Left lung (tissue), 10 donors: ENCODE data around the gene PLEKHJ1. TPM values are rescaled to one million over a fixed set of nuclear protein-coding genes. Genes with fewer than 3 reads are reported as not detected.

Source experiments
- ATAC-seq: fragments of 200-7000 bp; cut with Tn5 transposase; one replicate; pipeline ENCODE4 v1.9.1; 2020; ENCODE audit warnings: moderate library complexity
- DNase-seq, 4 donors: peaks; one replicate each; pipeline ENCODE4 v3.0.0-alpha.2; 2013 to 2020
- H3K27ac ChIP-seq, 2 donors: fragments of 200-600 bp; sonication (generic) in 1 of 2; one replicate each; pipeline versions ENCODE4 v1.5.0 to v1.8.0; 2020 to 2021
- H3K27me3 ChIP-seq, 2 donors: fragments of 200-600 bp; sonication (generic) in 1 of 2; one replicate each; pipeline versions ENCODE4 v1.5.0 to v1.8.0; 2020 to 2021
- H3K36me3 ChIP-seq, 2 donors: fragments of 200-600 bp; sonication (generic) in 1 of 2; one replicate each; pipeline versions ENCODE4 v1.5.0 to v1.8.0; 2020 to 2021
- H3K4me1 ChIP-seq, 2 donors: fragments of 200-600 bp; one replicate each; pipeline ENCODE4 v1.8.0; 2021
- H3K4me3 ChIP-seq, 2 donors: fragments of 200-600 bp; sonication (generic) in 1 of 2; one replicate each; pipeline versions ENCODE4 v1.5.0 to v1.8.0; 2020 to 2021; ENCODE audit warnings: mild to moderate bottlenecking in 1 of 2
- H3K9me3 ChIP-seq, 2 donors: fragments of 200-600 bp; sonication (generic) in 1 of 2; one replicate each; pipeline versions ENCODE4 v1.5.0 to v1.8.0; 2020 to 2021
- intact Hi-C, 2 donors: fragments of 100-400 bp; cut with DNase I; formaldehyde crosslinking; loops; one replicate each; pipeline versions ENCODE4 v1.11.2 to v1.14.2; 2022
- polyA plus RNA-seq, 6 donors: library from polyadenylated mRNA; unstranded; fragments of 120-200 nt; gene quantifications; one replicate each; pipeline ENCODE4 v1.2.1, GENCODE V29; 2013; ENCODE audit not compliant: insufficient read length in 6 of 6
- total RNA-seq, 2 donors: library from RNA; stranded (reverse); fragmentation: NEBNext Ultra II Directional; extraction: Animal tissue kit (Norgen Biotek cat#: 25700); gene quantifications; one replicate each; pipeline ENCODE4 v1.2.1, GENCODE V29; 2021
- TF ChIP-seq, protein P1 (sequence below), 2 donors: fragments of 200-600 bp; sonication (generic) in 1 of 2; IDR thresholded peaks; one replicate each; pipeline versions ENCODE4 v1.5.0 to v1.8.0; 2021; ENCODE audit warnings: antibody characterized with exemption in 2 of 2
- donor health status: DM: no; HTN: yes; CAD: no.
- donor health status: DM: no; HTN: no; CAD: no.

The PLEKHJ1 gene
- total and polyA plus RNA-seq, 8 donors = 44.0 to 74.4 (median 56.5) TPM

DNA sequence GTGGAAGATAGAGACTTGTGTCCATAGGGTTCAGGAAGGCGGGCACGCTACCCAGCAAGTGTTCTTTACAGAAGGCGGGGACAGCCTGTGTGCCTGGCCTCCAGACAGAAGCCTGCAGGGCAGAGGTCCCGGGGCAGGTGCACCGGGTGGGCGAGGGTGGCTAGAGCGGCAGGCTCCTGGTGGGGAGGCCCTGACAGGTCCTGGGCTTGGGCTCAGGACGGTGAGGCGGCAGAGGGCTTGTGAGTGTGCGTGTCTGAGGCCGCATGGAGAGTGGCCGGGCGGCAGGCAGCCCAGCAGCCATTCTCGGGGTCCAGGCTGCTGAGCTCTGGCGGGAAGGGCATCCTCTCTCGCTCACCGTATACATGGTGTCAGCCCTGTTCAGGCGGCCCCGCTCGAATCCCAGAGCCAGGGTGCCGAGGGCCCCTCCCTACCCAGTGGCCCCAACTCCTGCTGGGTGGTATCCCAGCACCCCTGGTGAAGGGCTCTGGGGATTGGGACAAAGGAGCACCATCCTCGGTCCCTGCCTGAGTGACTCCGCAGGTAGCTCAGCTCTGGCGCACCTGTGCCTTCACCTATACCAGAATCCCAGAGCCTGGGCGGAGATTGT lies 10.0 kb upstream of the PLEKHJ1 start:
- intact Hi-C loops = no loop called here

DNA sequence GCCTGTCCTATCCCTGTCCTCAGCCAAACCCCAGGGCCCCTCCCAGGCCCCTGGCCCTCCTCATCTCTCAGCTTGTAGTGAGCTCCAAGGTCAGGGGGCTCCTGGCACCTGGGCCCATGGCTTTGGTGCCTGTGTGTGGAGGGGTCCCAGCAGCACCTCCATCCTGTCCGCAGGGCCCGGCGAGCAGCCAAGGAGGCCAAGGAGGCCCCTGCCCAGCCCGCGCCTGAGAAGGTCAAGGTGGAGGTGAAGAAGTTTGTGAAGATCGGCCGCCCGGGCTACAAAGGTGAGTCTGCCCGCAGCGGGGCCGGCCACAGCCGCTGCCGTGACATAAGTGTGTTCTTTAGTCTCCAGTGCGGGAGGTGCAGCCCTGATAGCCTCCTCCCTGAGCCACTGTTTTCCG lies 9.1 kb upstream of the PLEKHJ1 start:
- DNase-seq (no peak), ATAC-seq (no peak)
- Histone ChIP-seq H3K27me3 (peaks cover 12 to 13% of the 10 kb centered on the region in 2 donors), H3K9me3 (no peaks in the 10 kb centered on the region), H3K36me3 (peaks cover 11 to 71% of the 10 kb centered on the region in 2 donors), H3K27ac (no peak overlapping the region), H3K4me3 (no peak overlapping the region), H3K4me1 (peaks cover 11 to 38% of the 10 kb centered on the region in 2 donors)
- TF ChIP-seq, protein P1, sequence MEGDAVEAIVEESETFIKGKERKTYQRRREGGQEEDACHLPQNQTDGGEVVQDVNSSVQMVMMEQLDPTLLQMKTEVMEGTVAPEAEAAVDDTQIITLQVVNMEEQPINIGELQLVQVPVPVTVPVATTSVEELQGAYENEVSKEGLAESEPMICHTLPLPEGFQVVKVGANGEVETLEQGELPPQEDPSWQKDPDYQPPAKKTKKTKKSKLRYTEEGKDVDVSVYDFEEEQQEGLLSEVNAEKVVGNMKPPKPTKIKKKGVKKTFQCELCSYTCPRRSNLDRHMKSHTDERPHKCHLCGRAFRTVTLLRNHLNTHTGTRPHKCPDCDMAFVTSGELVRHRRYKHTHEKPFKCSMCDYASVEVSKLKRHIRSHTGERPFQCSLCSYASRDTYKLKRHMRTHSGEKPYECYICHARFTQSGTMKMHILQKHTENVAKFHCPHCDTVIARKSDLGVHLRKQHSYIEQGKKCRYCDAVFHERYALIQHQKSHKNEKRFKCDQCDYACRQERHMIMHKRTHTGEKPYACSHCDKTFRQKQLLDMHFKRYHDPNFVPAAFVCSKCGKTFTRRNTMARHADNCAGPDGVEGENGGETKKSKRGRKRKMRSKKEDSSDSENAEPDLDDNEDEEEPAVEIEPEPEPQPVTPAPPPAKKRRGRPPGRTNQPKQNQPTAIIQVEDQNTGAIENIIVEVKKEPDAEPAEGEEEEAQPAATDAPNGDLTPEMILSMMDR (IDR thresholded peaks at IDR 0.05) = no peak
- intact Hi-C loops = no loop called here

More for the DNA sequence above, 10.0 kb upstream of the PLEKHJ1 start:
- Histone ChIP-seq H3K4me1 (peaks cover 6 to 38% of the 10 kb centered on the region in 2 donors), H3K4me3 (no peak overlapping the region), H3K27ac (no peak overlapping the region), H3K36me3 (peaks cover 11 to 69% of the 10 kb centered on the region in 2 donors), H3K27me3 (peaks cover 20 to 21% of the 10 kb centered on the region in 2 donors), H3K9me3 (no peaks in the 10 kb centered on the region)
- ATAC-seq (no peak), DNase-seq (no peak)
- TF ChIP-seq, protein P1 (IDR thresholded peaks at IDR 0.05) = no peak

DNA sequence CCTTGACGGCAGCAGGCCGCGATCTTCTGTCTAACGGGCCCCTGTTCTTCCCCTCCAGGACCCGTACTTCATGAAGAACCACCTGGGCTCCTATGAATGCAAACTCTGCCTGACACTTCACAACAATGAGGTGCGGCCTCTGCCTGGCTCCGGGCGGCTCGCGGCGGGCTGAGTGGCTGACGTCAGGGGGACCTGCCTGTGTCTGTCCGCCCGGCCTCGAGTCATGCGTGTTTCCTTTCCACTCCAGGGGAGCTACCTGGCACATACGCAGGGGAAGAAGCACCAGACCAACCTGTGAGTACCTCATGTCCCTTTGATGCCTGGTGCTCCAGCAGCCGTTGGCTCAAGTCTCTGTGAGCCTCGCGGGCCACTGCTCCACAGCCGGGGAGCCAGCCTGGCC lies 8.4 kb upstream of the PLEKHJ1 start:
- Histone ChIP-seq H3K4me3 (no peak overlapping the region), H3K27ac (no peak overlapping the region), H3K9me3 (no peaks in the 10 kb centered on the region), H3K36me3 (peaks cover 11 to 71% of the 10 kb centered on the region in 2 donors), H3K4me1 (peaks cover 19 to 42% of the 10 kb centered on the region in 2 donors), H3K27me3 (peaks cover 4 to 5% of the 10 kb centered on the region in 2 donors)
- DNase-seq = no peak
- no peak for ATAC-seq
- intact Hi-C loops = no loop called here
- TF ChIP-seq, protein P1 (IDR thresholded peaks at IDR 0.05) = no peak

DNA sequence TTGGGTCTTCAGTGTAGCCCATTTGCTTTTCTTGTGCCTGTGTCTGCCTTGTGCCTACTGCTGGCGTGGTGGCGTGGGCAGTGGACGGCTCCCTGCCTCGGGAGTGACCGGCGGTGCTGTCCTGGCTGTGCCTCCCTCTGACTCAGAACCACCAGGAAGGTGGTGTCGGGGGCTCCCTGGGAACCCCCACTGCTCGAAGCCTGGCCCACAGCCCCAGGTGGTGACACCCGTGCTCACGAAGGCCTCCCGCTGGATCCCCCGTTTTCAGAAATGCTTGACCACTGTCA lies 7.9 kb upstream of the PLEKHJ1 start:
- intact Hi-C loops = no loop called here
- Histone ChIP-seq H3K9me3 (no peaks in the 10 kb centered on the region), H3K4me3 (no peak overlapping the region), H3K27ac (no peak overlapping the region), H3K36me3 (peaks cover 11 to 67% of the 10 kb centered on the region in 2 donors), H3K27me3 (peaks cover 0 to under 1% of the 10 kb centered on the region in 2 donors), H3K4me1 (peaks cover 23 to 46% of the 10 kb centered on the region in 2 donors)
- TF ChIP-seq, protein P1 (IDR thresholded peaks at IDR 0.05) = no peak
- DNase-seq (no peak), ATAC-seq (no peak)

DNA sequence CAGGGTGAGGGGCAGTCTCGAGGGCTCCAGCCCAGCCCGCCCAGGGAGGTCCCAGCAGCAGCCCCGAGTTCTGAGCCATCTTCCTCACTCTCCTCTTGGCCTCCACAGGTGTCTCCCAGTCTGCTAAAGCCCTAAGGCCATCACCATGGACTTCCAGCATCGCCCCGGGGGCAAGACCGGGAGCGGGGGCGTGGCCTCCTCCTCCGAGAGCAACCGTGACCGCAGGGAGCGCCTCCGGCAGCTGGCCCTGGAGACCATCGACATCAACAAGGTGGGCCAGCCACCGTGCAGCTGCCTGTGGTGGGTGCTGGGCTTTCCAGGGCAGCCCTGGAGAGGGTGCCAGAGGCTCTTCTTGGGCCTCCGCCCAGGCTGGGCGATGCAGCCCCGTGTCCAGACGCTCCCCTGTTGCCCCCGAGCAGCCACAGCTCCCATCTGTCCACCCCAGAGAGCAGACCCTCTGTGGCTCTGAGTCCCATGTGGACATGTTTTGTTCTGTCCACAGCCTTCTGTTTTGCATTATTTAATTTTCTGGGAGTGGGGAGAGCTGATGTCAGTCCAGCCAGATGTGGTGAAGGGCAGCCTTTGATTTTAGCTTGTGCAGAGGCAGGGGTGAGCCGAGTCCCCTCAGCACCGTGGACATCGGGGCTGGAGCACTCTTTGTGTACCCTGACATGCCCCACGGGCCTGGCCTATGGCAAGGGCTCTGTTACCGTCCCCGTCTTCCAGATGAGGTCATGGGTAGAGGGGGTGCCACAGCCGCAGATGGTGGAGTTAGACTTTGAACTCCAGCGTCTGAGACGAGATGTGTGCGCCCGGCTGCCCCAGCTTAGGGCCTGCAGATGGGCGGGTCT lies 7.4 kb upstream of the PLEKHJ1 start:
- Histone ChIP-seq H3K4me1 (peaks cover 29 to 52% of the 10 kb centered on the region in 2 donors), H3K36me3 (peaks cover 11 to 61% of the 10 kb centered on the region in 2 donors), H3K27me3 (no peaks in the 10 kb centered on the region), H3K9me3 (no peaks in the 10 kb centered on the region), H3K27ac (no peak overlapping the region), H3K4me3 (no peak overlapping the region)
- intact Hi-C loops = no loop called here
- no peak for DNase-seq
- TF ChIP-seq, protein P1 (IDR thresholded peaks at IDR 0.05) = no peak
- no peak for ATAC-seq
